ENCODE measurements around the gene CLCNKB.
"Not testable (repeated sequence)": the region's sequence is repeated elsewhere in the genome, so short reads cannot be mapped to it uniquely, and the experiment has no call there.

Gene CLCNKB

DNA sequence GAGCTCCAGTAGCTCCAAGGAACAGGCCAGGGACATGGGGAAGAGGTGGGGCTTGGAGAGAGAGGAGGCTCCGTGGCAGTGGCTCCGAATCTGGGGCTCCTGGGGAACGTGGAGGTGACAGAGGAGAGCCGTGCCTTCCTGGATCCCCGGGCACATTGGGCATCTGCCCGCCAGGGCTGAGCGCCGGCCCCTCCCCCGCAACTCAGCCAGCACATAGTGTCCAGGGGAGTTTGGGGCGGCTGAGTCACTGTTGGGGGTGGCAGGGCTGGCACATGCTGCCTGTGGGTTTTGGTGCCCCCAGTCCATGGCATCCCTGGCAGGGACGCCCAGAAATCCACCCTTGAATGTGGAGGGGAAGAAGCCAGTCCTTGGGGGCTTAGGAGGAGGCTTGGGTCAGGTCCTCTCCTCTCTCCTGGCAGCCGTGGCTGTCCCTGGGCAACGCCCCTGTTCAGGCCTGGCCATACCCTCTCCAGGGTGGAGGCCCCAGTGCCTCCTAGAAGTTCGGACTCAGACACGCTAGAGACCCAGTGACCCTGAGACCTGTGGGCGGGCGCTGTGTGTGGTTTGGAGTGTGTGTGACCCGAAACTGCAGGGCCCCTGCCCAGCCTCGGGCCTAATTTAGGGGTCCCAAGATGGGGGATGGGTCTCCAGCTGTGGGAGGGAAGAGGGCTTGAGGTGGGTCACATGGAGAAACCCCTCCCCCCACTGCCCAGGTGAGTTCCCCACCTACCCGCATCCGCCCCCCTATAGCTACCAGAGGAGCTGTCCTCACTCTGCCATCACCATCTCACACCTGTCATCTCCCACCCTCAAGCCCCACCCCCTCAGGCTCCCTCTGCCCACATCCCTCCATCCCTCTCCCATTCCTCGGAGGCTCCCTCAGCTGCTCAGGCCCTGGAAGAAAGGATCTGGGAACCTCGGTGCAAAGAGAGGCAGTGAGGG lies 27.4 kb upstream of the CLCNKB start:
- no peak for DNase-seq

DNA sequence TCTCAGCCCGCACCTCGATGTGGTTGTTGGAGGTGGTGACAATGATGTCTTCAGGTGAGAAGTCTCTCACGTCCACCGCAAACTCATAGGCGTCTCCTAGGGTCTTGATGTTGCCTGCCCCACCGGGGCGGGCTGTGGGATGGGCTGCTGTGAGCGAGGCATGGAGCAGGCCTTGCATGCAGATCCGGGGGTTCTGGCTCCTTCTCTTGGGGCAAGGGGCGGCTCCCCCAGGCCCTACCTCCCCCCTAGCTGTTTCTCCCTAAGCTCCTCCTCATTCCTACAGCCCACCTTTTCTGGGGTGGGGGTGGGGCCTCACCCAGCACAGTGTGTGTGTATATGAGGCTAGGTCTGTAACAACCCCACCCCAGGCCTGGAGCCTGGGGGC lies 26.5 kb upstream of the CLCNKB start:
- DNase-seq: no peak

DNA sequence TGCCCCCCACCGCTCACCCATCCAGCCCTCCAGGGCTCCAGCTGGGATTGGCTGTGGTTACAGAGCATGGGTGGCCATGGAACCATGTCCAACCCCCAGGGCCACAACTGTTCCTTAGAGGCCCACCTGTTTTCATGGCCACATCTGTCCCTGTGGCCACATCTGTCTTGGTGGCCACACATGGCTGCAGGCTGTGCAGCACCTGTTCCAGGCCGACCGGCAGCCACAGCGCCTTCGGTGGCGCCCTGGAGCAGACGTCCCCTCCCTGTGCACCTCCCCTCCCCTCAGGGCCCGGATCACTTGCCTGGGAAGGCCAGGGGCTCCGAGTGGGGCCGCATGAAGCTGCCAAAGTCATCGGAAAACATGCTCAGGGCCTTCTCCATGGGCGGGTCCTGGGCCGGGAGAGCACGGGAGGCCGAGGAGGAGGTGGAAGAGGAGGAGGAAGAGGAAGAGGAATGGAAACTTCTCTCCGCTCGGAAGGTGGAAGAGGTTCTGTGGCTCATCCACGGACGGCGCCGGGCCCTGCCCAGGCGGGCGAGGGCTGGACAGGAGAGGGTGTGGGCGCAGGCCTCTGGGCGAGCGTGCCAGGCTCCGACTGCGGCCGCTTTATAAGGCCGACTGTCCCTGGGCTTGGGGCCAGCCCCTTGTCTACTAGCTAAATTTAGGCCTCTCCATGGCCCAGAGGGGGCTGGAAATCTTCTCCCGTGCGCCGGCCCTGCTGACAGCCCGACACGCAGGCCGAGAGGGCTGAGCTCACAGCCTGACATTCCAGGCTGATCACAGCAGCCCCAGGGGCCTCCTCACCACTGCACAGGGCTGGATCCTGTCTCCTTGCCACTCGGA lies 25.9 kb upstream of the CLCNKB start, which contains the start of gene HSPB7:
HSPB7 (minus strand) TSS at position 583 of the 843 bp plus-strand sequence; CDS start at position 503, 80 bp downstream.
- no peak for DNase-seq

DNA sequence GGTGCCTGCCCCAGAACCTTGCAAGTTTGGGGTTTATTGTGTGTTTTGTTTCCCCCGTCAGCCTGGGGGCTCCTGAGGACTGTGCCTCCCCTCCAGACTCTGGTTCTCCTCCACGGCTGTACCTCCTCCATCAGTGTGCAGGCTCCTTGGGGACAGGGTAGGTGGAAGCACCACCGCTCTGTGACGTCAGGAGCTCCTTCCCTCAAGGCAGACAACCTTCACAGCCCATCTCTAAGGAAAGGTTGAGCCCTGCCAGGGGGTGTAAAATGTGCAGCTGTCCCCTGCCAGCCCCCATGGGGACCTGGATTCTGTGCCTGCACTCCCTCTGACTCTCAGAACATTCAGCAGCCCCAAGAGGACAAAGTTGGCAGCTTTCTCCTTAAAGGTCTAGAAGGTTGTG lies 25.3 kb upstream of the CLCNKB start:
- no peak for DNase-seq

DNA sequence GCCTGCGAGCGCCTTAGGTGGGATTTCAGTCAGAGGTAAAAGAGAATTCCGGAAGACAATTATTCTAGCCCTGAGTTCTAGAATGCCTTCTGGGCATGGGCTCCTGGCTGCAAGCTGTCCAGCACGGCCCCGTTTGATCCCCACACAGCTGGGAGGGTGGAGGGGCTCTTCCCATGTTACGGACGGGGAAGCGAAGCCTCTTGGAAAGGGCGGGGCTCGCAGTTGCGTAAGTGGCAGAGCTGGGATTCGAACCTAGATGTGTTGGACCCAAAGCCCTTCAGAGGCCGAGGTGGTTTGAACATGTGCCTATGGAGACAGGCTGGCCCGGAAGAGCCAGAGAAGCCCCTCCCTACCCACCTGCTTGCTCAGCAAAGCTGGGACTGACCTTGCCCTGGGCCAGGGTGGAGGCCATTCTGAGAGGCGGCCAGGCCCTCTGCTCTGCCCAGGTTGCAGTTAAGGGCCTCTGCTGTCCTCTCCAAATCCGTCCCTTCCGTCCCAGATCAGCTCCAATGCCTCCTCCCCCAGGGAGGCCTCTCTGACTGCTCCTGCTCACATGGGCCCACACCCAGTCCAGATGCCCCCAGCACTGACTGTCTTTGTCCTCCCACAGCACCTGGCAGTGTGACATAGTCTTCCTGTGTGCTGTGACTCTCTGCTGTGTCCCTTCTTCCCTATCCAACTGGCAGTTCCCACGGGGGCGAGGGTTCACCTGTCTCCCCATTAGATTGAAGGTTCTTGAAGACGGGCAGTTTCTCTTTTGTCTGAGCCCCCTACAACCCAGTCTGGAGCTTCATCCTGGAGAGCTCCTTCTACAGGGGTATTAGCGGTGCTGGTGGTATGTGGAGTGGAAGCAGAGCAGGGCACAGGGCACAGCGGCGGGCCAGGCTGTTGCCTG lies 24.6 kb upstream of the CLCNKB start:
- DNase-seq: no peak

DNA sequence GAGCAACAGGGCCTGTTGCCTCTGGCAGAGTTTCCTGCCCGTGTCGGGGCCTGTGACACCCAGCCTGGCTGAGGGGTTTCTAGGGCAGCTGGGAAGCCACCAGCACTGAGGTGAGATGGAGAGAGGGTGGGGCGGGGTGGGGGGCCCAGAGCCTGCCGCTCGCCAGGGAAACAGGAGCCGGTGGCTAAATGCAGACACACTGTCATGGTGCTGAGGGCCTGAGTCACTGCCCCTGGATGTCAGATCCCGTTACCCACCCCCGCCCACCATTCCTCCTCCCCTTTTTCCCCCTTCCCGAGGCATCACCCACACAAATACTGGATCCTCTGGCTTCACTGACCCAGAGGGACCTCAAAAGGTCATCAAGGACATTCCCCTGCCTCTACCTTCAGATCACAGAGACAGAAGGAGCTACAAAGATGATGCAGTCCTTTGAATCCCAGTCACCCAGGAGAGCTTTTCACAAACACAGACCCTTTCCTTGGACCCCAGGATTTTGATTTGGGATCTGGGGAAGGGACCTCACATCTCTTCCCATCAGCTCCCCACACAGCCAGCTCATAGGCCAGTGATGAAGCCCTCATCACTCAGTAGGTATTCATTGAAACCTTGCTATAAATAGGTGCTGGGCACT lies 23.8 kb upstream of the CLCNKB start:
- DNase-seq: no peak

DNA sequence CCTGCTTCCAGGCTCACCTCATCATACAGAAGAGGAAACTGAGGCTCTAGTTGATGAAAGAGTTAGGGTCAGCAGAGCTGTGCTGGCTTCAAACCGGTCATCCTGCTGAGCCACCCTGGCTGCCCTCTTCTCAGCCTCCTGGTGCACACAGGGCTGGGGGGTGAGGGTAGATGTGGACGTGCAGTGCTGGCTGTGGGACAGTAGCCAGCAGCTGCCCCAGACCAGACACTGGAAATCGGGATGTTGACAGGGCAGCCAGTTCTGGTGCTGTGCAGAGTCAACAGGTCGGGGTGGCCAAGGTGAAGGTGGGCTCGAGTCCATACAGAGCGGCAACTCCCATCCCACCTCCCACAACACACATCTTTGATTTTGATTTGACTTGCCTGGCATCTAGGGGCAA lies 23.3 kb upstream of the CLCNKB start:
- DNase-seq: no peak

DNA sequence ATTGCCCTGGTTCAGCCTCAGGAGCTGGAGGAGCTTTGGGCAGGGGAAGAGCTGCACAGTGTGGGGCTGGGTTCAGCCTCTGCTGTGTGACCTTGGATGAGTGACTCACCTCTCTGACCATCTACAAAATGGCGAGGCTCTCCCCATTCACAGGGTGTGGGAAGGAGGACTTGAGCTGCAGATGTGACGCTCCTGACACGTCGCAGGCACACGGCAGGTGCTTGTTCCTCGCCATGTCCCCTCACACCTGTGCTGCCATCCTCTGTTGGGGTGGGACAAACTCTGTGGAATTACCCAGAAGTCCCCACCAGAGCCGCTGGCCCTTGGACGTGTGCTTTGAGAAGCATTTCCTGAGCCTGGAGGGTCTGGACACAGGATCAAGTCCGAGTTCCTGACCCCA lies 22.7 kb upstream of the CLCNKB start:
- DNase-seq: not testable (repeated sequence)

DNA sequence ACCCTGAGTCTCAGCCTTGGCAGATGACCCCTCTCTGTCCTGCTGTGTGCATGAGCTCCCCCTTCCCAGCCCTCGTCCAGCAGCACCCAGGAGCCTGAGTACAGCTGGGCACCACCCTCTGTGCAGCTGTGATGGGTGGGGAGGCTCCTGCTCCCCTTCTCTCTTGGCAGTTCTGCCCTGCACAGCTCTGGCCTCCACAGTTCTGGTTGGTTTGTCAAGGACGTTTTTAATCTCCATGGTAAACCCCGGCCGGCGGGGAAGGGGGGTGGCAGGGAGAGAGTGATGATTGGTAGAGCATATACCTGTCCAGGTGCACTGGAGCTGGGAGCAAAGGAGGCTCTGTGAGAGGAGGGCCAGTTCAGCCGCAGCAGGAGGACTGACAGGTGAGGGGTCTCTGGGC lies 21.9 kb upstream of the CLCNKB start, which contains the start of gene CLCNKA:
CLCNKA (plus strand) TSS at position 356 of the 400 bp plus-strand sequence. CDS start 584 bp downstream, outside the sequence.
- no peak for DNase-seq

DNA sequence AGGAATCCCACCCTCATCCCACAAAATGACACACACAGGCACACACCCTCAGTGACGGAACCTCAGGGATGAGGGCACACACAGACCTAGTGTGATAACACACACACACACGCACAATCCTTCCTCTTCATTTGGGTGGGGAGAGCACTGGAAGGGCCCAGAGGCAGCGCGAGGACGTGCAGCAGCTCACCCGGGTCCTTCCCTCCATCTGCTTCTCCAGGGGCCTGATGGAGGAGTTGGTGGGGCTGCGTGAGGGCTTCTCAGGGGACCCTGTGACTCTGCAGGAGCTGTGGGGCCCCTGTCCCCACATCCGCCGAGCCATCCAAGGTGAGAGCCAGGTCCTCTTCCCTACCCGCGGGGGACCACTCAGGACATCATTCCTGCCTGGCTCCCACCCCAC lies 21.2 kb upstream of the CLCNKB start:
- no peak for DNase-seq

DNA sequence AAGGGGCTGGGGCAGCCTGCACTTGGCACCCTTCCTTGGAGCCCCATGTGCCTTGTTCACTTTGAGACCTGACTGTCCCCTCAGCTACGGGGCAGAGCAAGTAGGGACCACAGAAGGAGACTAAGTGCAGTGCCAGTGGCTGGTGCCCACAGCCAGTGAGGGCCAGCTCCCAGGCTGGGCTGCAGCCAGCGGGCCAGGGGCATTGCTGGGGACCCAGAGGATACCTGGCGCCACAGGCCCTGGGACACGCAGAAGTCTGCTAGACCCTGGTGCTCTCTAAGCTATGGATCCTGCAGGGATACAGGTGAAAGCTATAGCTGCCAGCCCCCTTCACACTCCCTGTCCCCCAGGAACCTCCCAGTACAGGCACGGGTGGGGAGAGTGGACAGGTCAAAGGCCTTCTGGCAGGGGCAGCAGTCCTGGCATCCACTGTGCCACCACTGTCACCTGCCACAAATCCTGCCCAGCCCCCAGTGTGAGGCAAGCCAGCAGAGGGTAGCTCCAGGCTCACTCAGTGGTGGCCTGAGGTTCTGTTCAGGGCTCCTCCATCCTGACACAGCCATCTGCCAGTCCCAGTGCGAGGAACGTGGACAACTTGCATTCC lies 20.4 kb upstream of the CLCNKB start:
- no peak for DNase-seq

DNA sequence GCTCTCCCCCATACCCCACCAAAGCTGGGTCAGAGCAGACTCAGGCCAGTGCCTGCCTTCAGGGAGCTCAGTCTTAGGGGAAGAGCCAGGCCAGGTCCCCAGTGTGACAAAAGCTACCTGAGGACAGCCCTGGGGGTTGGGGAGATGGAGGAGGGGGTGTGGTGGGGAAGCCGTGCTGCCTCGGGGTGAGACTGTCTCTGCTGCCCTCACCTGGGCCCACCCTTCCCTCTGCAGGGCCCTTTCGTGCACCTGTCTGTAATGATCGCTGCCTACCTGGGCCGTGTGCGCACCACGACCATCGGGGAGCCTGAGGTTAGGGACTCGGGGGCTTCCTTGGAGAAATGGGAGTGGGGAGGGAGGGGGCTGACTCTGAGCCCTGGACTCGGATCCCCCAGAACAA lies 17.3 kb upstream of the CLCNKB start:
- not testable (repeated sequence) for DNase-seq

DNA sequence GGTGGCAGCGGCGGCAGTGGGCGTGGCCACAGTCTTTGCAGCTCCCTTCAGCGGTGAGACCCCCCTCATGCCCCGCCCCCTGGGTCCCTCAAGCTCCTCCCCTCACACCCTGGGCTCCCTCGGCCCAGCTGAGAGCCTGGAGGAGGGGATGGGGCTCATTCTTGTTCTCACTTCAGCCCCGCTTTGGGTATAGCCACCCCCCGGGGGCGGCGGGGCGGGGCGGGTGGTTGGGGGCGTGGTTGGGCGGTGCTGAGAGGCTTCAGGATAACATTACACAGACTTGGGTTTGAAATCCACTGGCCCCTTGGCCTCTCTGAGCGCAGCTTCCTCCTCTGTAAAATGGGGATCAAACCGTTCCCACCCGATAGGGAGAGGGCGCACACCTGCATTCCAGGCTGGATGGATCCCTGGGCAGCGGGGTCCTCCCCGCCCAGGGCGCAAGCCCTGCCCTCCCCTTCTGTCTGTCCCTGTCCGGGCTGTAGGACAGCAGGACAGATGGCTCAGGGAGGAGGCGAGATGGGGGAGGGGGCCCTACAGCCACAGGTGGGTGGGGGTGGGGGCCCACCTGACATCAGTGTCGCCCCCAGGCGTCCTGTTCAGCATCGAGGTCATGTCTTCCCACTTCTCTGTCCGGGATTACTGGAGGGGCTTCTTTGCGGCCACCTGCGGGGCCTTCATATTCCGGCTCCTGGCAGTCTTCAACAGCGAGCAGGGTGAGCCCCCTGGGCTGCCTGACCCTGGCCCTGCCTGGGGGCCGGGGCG lies 16.7 kb upstream of the CLCNKB start:
- peak; percentile 47 for DNase-seq

DNA sequence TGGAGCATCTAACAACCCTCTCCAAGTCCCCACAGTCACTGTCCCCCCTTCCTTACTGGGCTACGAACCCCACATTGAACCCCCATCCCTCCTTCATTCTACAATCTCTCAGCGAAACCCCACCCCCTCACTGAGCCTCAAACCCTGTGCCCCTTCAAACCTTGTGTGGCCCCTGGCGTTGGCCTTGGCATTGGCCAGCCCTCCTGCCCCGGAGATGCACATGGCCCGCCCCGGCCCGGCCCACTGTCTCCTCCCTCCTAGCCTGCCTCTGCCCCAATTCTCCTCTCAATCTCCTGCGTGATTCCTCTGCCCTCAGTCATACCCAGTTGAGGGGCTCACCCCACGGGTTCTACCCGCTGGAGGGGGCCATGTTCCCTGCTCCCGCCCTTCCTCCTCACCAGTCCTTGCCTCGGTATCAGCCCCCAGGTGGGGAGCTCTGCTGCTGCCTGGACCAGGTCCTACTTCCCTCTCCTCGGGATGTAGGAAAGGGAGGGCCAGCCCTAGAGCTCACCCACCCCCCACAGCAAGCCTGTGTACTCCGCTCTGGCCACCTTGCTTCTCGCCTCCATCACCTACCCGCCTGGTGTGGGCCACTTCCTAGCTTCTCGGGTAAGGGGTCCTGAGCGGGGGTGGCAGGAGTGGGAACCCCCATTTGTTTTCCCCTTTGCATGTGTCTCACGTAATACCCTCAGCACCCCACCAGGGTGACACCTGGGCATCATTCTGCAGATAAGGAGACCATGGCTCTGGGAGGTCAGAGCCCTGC lies 15.2 kb upstream of the CLCNKB start:
- no peak for DNase-seq

DNA sequence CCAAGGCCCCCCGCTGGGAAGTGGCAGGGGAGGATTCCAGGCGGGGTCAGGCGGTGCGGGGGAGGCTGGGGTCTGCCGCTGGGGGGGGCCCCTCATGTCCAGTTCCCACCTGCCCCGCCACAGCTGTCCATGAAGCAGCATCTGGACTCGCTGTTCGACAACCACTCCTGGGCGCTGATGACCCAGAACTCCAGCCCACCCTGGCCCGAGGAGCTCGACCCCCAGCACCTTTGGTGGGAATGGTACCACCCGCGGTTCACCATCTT lies 14.6 kb upstream of the CLCNKB start:
- DNase-seq: not testable (repeated sequence)

DNA sequence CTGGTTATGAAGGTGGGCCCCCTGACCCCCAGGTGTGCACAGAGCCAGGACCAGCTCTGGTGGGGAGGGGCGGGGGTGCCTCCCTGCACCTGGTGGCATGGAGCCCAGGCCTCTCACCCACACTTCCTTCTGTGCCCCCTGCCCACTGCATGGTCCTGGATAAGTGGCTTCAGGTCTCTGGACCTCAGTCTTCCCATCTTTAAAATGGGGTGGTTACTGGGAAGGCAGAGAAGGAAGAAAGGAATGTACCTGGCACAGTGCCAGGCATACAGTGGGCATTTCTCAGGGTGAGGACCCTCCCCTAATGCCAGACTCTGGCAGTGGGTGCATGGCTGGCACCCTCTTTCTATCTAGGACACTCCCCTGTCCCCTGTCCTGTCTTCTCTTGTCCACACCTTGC lies 14.3 kb upstream of the CLCNKB start:
- DNase-seq: no peak

DNA sequence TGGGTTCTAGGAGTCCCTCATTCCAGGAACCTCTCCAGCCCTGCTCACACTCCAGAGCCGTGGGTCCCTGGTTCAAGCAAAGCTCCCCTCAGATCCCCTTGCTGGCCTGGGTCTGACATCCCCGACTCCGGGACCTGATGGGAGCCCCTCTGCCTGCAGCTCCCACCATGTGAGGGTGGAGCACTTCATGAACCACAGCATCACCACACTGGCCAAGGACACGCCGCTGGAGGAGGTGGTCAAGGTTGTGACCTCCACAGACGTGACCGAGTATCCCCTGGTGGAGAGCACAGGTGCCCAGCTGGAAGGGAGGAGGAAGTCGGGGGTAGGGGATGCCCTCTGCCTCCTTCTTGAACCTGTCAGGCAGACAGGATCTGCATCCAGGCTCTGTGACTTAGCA lies 12.0 kb upstream of the CLCNKB start:
- no peak for DNase-seq

DNA sequence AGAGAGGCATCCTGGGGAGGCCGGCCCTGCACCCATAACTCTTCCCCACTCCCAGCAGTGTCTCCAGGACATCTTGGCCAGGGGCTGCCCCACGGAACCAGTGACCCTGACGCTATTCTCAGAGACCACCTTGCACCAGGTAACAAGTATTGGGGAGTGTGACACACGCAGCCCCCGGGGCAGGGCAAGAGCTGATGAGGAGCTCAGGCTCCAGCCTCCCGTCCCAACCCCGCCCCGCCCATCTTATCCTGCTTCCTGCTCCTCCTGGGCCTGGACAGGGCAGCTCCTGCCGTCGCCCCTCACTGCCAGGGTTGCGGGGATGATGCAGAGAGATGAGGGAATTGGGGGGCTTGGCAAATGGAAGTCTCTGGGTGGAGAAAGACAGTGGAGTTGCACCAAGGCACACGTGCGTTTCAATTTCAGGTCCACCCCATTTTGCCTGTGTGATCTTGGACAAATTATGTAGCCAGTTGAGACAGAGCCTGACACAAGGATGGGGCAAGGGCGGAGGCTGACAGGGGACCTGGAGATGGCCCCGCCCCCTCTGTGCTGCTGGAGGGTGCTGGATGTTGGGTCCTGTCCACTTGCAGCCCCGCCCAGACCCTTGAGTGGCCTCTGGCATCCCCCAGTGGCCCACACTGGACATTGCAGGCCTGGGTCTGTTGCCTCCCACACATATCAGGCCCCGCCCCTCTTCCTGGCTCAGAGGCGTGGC lies 11.0 kb upstream of the CLCNKB start:
- DNase-seq: peak; percentile 42

DNA sequence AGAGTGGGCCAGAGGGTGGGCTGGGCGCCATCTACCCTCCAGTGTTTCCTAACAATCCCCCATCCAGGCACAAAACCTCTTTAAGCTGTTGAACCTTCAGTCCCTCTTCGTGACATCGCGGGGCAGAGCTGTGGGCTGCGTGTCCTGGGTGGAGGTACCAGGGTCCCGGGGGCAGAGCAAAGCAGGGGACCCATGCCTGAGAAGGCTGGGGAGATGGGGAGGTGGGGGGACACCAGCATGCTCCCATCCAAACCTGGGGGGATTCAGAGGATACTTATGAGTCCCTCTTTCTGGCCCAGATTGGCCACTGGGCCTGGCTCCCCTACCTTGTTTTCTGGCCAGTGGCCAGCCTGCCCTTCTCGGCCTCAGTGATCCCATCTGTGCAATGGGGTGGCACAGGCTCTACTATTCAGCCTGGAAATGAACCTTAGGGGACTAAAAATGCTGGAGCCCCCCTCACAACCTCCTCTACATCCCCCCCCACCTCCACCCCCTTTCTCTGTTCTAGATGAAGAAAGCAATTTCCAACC lies 10.4 kb upstream of the CLCNKB start:
- not testable (repeated sequence) for DNase-seq
